Measurements from ENCODE around the gene PPP6R1. TPM values are rescaled to one million over a fixed set of nuclear protein-coding genes. Genes with fewer than 3 reads are reported as not detected.

PPP6R1 gene
- total and polyA plus RNA-seq, 2 of the 13 experiments (the other 11 are each of a cell fraction or from before 2014, with no cell fraction given), result 25.8 to 54.0 TPM

- TF ChIP-seq ZBTB49 (CRISPR knock-in tag; IDR thresholded peaks at IDR 0.05; ENCODE audit: borderline replicate concordance), result no peak
- no peak for TF ChIP-seq UBTF (CRISPR knock-in tag; IDR thresholded peaks at IDR 0.05)
- TF ChIP-seq ZNF362 (CRISPR knock-in tag; IDR thresholded peaks at IDR 0.05; ENCODE audit: borderline replicate concordance), result no peak
- TF ChIP-seq MED13 (CRISPR knock-in tag; IDR thresholded peaks at IDR 0.05), result no peak
- TF ChIP-seq GLI4 (CRISPR knock-in tag; IDR thresholded peaks at IDR 0.05; ENCODE audit: borderline replicate concordance), result no peak
- no peak; the same call in 1 of the 2 replicates for TF ChIP-seq HDAC2 (CRISPR knock-in tag; IDR thresholded peaks at IDR 0.05)
- no peak for TF ChIP-seq JUNB (CRISPR knock-in tag; IDR thresholded peaks at IDR 0.05; ENCODE audit: borderline replicate concordance)
- TF ChIP-seq, protein P1, sequence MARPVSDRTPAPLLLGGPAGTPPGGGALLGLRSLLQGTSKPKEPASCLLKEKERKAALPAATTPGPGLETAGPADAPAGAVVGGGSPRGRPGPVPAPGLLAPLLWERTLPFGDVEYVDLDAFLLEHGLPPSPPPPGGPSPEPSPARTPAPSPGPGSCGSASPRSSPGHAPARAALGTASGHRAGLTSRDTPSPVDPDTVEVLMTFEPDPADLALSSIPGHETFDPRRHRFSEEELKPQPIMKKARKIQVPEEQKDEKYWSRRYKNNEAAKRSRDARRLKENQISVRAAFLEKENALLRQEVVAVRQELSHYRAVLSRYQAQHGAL (CRISPR knock-in tag; IDR thresholded peaks at IDR 0.05; ENCODE audit: not compliant biosample characterization), result no peak
- no peak for TF ChIP-seq NR2F6 (IDR thresholded peaks at IDR 0.05)
- TF ChIP-seq NR2F6 (CRISPR knock-in tag; IDR thresholded peaks at IDR 0.05), result no peak
- no peak for TF ChIP-seq MZF1 (CRISPR knock-in tag; IDR thresholded peaks at IDR 0.05; ENCODE audit: borderline replicate concordance)
- TF ChIP-seq ZNF614 (CRISPR knock-in tag; IDR thresholded peaks at IDR 0.05; ENCODE audit: borderline replicate concordance), result no peak
- TF ChIP-seq ARID3A (IDR thresholded peaks at IDR 0.05; ENCODE audit: low read depth, low read length), result no peak
- peak; percentile 72 to 86 for TF ChIP-seq POLR2A (IDR thresholded peaks at IDR 0.05; ENCODE audit: insufficient read depth in 1 of 2, low read depth in 2 of 2, low read length in 2 of 2)
- peak; percentile 72 for TF ChIP-seq CREB1 (IDR thresholded peaks at IDR 0.05)
- peak; percentile 95 for TF ChIP-seq CREB1 (CRISPR knock-in tag; IDR thresholded peaks at IDR 0.05)
- 0 out of 2 replicates have a peak, but pooled peaks have one; percentile 4 for TF ChIP-seq ZNF563 (CRISPR knock-in tag; IDR thresholded peaks at IDR 0.05)
- TF ChIP-seq ZNF678 (CRISPR knock-in tag; IDR thresholded peaks at IDR 0.05), result no peak
Observed at GRCh38 chr19:55279770-55280643, 21.2 kb upstream of the PPP6R1 start, which contains the start of gene HSPBP1 (continued).
